Thyroid gland (tissue), 4 donors: ENCODE data around the gene ARID3A. TPM values are rescaled to one million over a fixed set of nuclear protein-coding genes. Genes with fewer than 3 reads are reported as not detected.

Experiments used
- DNase-seq, 2 donors: peaks; one replicate each; pipeline ENCODE4 v3.0.0-alpha.2; 2019
- H3K27ac ChIP-seq, 3 donors: fragments of 200-600 bp; sonication (generic); 1 replicate in 2 of 3; 2 replicates in 1 of 3; pipeline ENCODE4 v1.5.1; 2016 to 2019; ENCODE audit warnings: mild to moderate bottlenecking in 1 of 3, moderate library complexity in 1 of 3
- H3K27me3 ChIP-seq: fragments of 200-600 bp; sonication (generic); one replicate; pipeline ENCODE4 v1.5.1; 2019
- H3K36me3 ChIP-seq, 2 donors: fragments of 200-600 bp; sonication (generic); one replicate each; pipeline ENCODE4 v1.5.1; 2016 to 2019
- H3K4me1 ChIP-seq, 2 donors: fragments of 200-600 bp; sonication (generic); one replicate each; pipeline ENCODE4 v1.5.1; 2017 to 2019
- H3K4me3 ChIP-seq, 3 donors: fragments of 200-600 bp; sonication (generic); replicated peaks in 1 of 3; 1 replicate in 2 of 3; 2 replicates in 1 of 3; pipeline ENCODE4 v1.5.1; 2016; ENCODE audit warnings: mild to moderate bottlenecking in 1 of 3
- H3K9me3 ChIP-seq: fragments of 200-600 bp; sonication (generic); one replicate; pipeline ENCODE4 v1.5.1; 2017
- POLR2A ChIP-seq, 2 donors: fragments of 450-650 bp; IDR thresholded peaks; one replicate each; pipeline ENCODE4 v1.6.1; 2017; ENCODE audit warnings: antibody characterized with exemption in 2 of 2, mild to moderate bottlenecking in 2 of 2, moderate library complexity in 1 of 2
- WGBS, 2 donors: methylation state at CpG; one replicate each; pipeline ENCODE4 v1.1.5; 2017; 5-methylcytosine and 5-hydroxymethylcytosine counted together
- intact Hi-C: fragments of 100-400 bp; cut with DNase I; formaldehyde crosslinking; loops from one replicate; pipeline ENCODE4 v1.15.1; 2023
- total RNA-seq, 4 donors: library from RNA; depleted of rRNA; stranded (reverse); fragments of >200 nt; gene quantifications; one replicate each; pipeline ENCODE4 v1.2.3, GENCODE V29; 2016
- TF ChIP-seq, protein P1 (sequence below), 6 experiments: fragments of 200-600 bp in 3 of 6; fragments of 450-650 bp in 3 of 6; sonication (generic) in 3 of 6; IDR thresholded peaks; one replicate each; pipeline ENCODE4 v1.5.1; 2016 to 2019; ENCODE audit warnings: antibody characterized with exemption in 6 of 6, mild to moderate bottlenecking in 2 of 6, inconsistent platforms in 1 of 6, moderate library complexity in 1 of 6

Gene ARID3A
- total RNA-seq, 4 donors from 2014 or later, result 2.6 to 7.7 (median 3.9) TPM

DNA sequence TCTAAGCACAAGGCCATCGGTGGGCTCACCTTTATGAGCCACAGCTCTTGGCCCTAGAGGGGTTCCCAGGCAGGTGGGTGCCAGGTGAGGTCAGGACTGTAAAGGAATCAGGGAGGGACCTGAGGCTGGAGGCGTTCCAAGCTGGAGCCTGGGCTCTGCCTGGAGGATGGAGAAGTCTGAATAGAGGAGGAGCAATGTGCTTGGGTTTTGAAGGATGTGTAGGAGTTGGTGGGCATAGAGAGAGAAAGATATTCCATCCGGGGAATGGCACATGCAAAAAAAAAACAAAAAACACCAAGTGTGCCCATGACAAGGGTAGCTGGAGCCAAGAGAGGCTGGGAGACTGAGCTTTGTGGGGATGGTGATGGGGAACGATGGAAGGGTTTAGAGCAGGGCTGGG, 76.8 kb downstream of the ARID3A start:
- no peak for DNase-seq
- no peaks in the 10 kb centered on the region for H3K36me3 ChIP-seq
- H3K9me3 ChIP-seq, result no peaks in the 10 kb centered on the region
- peaks cover 0 to 13% of the 10 kb centered on the region in 2 donors for H3K4me1 ChIP-seq
- H3K4me3 ChIP-seq, result no peak overlapping the region
- no peak overlapping the region for H3K27ac ChIP-seq
- intact Hi-C loops, result no loop called here
- WGBS, 2 donors, result 77 to 86% methylated on average over 4 of the region's 4 CpGs
- no peak for TF ChIP-seq POLR2A (IDR thresholded peaks at IDR 0.05)
- H3K27me3 ChIP-seq, result no peaks in the 10 kb centered on the region

GRCh38 chr19:1003283-1003682, 77.4 kb downstream of the ARID3A start:
- Histone ChIP-seq H3K36me3 (peaks cover 0 to 2% of the 10 kb centered on the region in 2 donors), H3K27me3 (no peaks in the 10 kb centered on the region), H3K9me3 (no peaks in the 10 kb centered on the region), H3K4me3 (no peak overlapping the region), H3K27ac (no peak overlapping the region), H3K4me1 (peaks cover 0 to 13% of the 10 kb centered on the region in 2 donors)
- no peak for TF ChIP-seq POLR2A (IDR thresholded peaks at IDR 0.05)
- TF ChIP-seq, protein P1, sequence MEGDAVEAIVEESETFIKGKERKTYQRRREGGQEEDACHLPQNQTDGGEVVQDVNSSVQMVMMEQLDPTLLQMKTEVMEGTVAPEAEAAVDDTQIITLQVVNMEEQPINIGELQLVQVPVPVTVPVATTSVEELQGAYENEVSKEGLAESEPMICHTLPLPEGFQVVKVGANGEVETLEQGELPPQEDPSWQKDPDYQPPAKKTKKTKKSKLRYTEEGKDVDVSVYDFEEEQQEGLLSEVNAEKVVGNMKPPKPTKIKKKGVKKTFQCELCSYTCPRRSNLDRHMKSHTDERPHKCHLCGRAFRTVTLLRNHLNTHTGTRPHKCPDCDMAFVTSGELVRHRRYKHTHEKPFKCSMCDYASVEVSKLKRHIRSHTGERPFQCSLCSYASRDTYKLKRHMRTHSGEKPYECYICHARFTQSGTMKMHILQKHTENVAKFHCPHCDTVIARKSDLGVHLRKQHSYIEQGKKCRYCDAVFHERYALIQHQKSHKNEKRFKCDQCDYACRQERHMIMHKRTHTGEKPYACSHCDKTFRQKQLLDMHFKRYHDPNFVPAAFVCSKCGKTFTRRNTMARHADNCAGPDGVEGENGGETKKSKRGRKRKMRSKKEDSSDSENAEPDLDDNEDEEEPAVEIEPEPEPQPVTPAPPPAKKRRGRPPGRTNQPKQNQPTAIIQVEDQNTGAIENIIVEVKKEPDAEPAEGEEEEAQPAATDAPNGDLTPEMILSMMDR (IDR thresholded peaks at IDR 0.05), result no peak
- 83% methylated on average over 7 of the region's 37 CpGs; no CpG with 5 or more reads in 1 of the 2 donors for WGBS, 2 donors
- intact Hi-C loops, result no loop called here
- DNase-seq, result no peak

DNA sequence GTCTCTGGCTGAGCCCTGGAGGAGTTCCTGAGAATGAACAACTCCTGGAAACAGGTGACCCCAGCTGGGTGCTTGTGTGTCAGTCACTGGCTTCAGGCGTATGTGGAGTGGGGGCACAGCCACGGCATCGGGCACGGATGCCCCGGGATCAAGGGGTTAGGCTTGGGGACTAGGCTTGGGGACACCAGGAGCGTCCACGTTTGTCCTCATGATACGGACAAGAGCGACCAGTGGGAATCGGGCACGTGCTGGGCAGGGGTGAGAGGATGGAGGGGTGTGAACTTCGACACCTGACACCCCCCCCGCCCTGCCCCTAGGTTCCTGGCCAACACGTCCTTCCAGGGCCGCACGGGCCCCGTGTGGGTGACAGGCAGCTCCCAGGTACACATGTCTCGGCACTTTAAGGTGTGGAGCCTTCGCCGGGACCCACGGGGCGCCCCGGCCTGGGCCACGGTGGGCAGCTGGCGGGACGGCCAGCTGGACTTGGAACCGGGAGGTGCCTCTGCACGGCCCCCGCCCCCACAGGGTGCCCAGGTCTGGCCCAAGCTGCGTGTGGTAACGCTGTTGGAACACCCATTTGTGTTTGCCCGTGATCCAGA, 78.5 kb downstream of the ARID3A start:
- WGBS, 2 donors, result 78 to 79% methylated on average over 10 to 20 of the region's 32 CpGs
- DNase-seq, result no peak
- Histone ChIP-seq H3K36me3 (peaks cover 0 to 10% of the 10 kb centered on the region in 2 donors), H3K4me3 (no peak overlapping the region), H3K27me3 (no peaks in the 10 kb centered on the region), H3K4me1 (peaks cover 0 to 13% of the 10 kb centered on the region in 2 donors), H3K27ac (no peak overlapping the region), H3K9me3 (no peaks in the 10 kb centered on the region)
- TF ChIP-seq POLR2A (IDR thresholded peaks at IDR 0.05), result no peak
- TF ChIP-seq, protein P1 (IDR thresholded peaks at IDR 0.05), result no peak
- intact Hi-C loops, result no loop called here

DNA sequence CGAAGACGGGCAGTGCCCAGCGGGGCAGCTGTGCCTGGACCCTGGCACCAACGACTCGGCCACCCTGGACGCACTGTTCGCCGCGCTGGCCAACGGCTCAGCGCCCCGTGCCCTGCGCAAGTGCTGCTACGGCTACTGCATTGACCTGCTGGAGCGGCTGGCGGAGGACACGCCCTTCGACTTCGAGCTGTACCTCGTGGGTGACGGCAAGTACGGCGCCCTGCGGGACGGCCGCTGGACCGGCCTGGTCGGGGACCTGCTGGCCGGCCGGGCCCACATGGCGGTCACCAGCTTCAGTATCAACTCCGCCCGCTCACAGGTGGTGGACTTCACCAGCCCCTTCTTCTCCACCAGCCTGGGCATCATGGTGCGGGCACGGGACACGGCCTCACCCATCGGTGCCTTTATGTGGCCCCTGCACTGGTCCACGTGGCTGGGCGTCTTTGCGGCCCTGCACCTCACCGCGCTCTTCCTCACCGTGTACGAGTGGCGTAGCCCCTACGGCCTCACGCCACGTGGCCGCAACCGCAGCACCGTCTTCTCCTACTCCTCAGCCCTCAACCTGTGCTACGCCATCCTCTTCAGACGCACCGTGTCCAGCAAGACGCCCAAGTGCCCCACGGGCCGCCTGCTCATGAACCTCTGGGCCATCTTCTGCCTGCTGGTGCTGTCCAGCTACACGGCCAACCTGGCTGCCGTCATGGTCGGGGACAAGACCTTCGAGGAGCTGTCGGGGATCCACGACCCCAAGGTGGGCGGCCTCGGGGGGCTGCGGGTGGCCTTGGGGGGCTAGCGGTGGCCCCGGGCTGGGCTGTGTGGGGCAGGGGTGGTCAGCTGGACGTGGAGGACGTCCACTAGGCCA, 79.2 kb downstream of the ARID3A start:
- no peak overlapping the region for H3K27ac ChIP-seq
- H3K27me3 ChIP-seq, result no peaks in the 10 kb centered on the region
- peaks cover 5 to 14% of the 10 kb centered on the region in 2 donors for H3K36me3 ChIP-seq
- TF ChIP-seq, protein P1 (IDR thresholded peaks at IDR 0.05), result no peak
- no peak overlapping the region for H3K4me3 ChIP-seq
- H3K9me3 ChIP-seq, result no peaks in the 10 kb centered on the region
- 90 to 93% methylated on average over 59 to 66 of the region's 70 CpGs for WGBS, 2 donors
- intact Hi-C loops, result no loop called here
- DNase-seq, result no peak
- H3K4me1 ChIP-seq, result peaks cover 0 to 12% of the 10 kb centered on the region in 2 donors

GRCh38 chr19:1006711-1007398, 81.0 kb downstream of the ARID3A start:
- DNase-seq, result no peak
- H3K4me3 ChIP-seq, result no peak overlapping the region
- intact Hi-C loops, result no loop called here
- H3K9me3 ChIP-seq, result no peaks in the 10 kb centered on the region
- TF ChIP-seq, protein P1 (IDR thresholded peaks at IDR 0.05), result no peak
- no peak for TF ChIP-seq POLR2A (IDR thresholded peaks at IDR 0.05)
- 84 to 88% methylated on average over 23 to 25 of the region's 27 CpGs for WGBS, 2 donors
- peaks cover 23 to 32% of the 10 kb centered on the region in 2 donors for H3K36me3 ChIP-seq
- H3K27me3 ChIP-seq, result no peaks in the 10 kb centered on the region
- H3K27ac ChIP-seq, result no peak overlapping the region
- no peaks in the 10 kb centered on the region for H3K4me1 ChIP-seq
